Anterior cingulate cortex (tissue), 58 donors: ENCODE data around the gene GPRIN1.

Source experiments
- DNase-seq, 58 donors: peaks; one replicate each; lab custom pipeline; 2025; lab: John Stamatoyannopoulos, UW

Gene GPRIN1

DNA sequence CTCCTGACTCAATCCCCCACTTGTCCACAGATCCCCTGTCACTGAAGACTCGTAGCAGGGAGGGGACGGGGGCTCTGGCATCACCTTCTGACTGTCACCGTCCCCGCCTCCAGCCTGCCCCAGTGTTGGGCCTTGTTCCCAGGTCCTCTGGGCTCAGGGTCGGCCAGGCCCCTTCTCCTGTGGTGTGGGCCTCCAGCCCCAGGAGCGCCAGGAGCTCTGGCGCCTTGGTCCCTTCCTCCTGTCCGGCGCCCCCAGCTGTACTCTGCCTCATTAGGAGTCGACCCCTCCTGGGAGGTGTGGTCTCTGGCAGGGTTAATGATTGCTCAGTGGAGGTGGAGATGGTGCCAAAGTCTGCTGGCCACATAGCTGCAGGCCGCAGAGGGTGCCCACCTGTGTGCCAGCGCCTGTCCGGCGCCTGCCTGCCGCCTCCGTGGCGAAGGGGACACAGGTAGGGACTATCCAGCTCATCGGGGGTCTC, 61.0 kb downstream of the GPRIN1 start, which contains the start of gene CDHR2:
Gene CDHR2 (plus strand): TSS at position 376 of the 478 bp plus-strand sequence. CDS start 16,011 bp downstream, outside the sequence.
- DNase-seq: no peak

DNA sequence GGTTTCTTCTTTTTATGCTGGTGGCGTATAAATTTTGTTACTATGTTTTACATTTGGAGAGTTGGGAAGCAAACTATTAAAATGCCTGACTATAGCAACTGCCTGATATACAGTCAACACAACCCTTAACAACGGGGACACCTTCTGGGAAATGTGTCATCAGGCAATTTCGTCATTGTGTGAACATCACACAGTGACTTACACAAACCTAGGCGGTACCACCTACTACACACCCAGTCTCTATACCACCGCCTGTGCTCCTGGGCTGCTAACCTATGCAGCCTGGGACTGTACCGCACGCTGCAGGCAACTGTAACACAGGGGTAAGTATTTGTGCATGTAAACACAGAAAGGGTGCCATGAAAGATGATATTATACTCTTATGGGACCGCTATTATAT, 62.2 kb downstream of the GPRIN1 start:
- DNase-seq: no peak
